ENCODE measurements around the gene ADAMTS17. TPM values are rescaled to one million over a fixed set of nuclear protein-coding genes. Genes with fewer than 3 reads are reported as not detected.
"Not testable (repeated sequence)": the region's sequence is repeated elsewhere in the genome, so short reads cannot be mapped to it uniquely, and the experiment has no call there.

ADAMTS17 gene
- total RNA-seq, 1 experiment from 2014 or later = 1.6 TPM

DNA sequence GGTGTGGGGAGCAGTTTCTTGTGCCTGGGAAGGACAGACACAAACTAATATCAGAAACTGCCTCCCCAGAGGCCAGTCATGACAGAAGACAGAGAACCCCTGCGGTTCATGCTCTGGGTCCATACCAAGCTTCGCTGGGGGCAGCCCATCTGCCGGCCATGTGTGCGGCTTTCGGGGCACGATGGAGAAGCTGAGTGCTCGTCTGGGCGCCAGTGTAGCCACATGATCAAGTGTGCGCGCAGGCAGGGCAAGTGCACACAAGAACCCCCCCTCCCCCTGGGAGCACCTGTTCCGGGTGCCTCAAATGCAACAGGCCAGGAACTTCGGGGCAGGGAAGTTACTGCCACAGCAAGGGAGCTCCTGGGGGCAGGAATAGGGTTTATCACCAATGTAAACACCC is 1.8 kb downstream of the ADAMTS17 start:
- Histone ChIP-seq H3K4me3 (ENCODE audit: low read depth in 2 of 2, low read length in 2 of 2) (no peak overlapping the region), H3K9me3 (ENCODE audit: control insufficient read depth, insufficient read depth, low read depth, low read length) (no peaks in the 10 kb centered on the region), H3K27me3 (ENCODE audit: control insufficient read depth, insufficient read depth, low read length) (peaks cover 19% of the 10 kb centered on the region), H3K4me1 (ENCODE audit: control insufficient read depth, insufficient read depth, low read length) (no peaks in the 10 kb centered on the region), H3K27ac (ENCODE audit: low read length) (no peak overlapping the region), H3K36me3 (ENCODE audit: control insufficient read depth, insufficient read depth, low read length) (no peaks in the 10 kb centered on the region)
- TF ChIP-seq, protein P1, sequence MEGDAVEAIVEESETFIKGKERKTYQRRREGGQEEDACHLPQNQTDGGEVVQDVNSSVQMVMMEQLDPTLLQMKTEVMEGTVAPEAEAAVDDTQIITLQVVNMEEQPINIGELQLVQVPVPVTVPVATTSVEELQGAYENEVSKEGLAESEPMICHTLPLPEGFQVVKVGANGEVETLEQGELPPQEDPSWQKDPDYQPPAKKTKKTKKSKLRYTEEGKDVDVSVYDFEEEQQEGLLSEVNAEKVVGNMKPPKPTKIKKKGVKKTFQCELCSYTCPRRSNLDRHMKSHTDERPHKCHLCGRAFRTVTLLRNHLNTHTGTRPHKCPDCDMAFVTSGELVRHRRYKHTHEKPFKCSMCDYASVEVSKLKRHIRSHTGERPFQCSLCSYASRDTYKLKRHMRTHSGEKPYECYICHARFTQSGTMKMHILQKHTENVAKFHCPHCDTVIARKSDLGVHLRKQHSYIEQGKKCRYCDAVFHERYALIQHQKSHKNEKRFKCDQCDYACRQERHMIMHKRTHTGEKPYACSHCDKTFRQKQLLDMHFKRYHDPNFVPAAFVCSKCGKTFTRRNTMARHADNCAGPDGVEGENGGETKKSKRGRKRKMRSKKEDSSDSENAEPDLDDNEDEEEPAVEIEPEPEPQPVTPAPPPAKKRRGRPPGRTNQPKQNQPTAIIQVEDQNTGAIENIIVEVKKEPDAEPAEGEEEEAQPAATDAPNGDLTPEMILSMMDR (IDR thresholded peaks at IDR 0.05) = no peak
- CTCF ChIA-PET = interaction anchor here (2.3 kb wide), 1 partner anchor 10 kb away, joined by 11 read pairs; no protein-coding TSS in a partner anchor
- in situ Hi-C loops (cut with HindIII; ENCODE audit: low pct_unique_long_range_greater_than_20kb, low sequenced_read_pairs) = no loop called here
- POLR2A ChIA-PET = no interaction called here
- DNase-seq (ENCODE audit: low read depth, low spot score) = no peak
- no TSS peak for BruUV-seq (replicated peaks)
- intact Hi-C loops (cut with micrococcal nuclease; ENCODE audit: unreplicated experiment) = loop anchor here (2.0 to 10.0 kb wide), 2 partner anchors 255 to 411 kb away; no protein-coding TSS in a partner anchor
- ATAC-seq = no peak

DNA sequence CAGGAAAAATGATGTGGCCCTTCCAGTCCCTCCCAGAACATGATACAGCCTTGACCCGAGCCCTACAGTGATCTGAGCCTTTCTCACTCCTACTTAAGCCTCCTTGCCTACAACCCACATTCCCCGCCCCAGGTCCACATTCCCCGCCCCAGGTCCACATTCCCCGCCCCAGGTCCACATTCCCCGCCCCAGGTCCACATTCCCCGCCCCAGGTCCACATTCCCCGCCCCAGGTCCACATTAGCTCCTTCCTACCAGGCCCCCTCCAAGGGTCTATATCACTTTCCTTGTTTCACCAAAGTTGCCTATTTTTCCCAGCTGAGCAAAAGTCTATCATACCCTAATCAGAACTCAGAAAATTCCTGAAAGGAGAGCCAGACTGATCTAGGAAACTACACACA is 2.3 kb downstream of the ADAMTS17 start:
- DNase-seq (ENCODE audit: low read depth, low spot score); H3K4me1 ChIP-seq (ENCODE audit: control insufficient read depth, insufficient read depth, low read length); POLR2A ChIA-PET; H3K9me3 ChIP-seq (ENCODE audit: control insufficient read depth, insufficient read depth, low read depth, low read length); H3K27ac ChIP-seq (ENCODE audit: low read length); in situ Hi-C loops (cut with HindIII; ENCODE audit: low pct_unique_long_range_greater_than_20kb, low sequenced_read_pairs); H3K36me3 ChIP-seq (ENCODE audit: control insufficient read depth, insufficient read depth, low read length); H3K4me3 ChIP-seq (ENCODE audit: low read depth in 2 of 2, low read length in 2 of 2); BruUV-seq (replicated peaks); ATAC-seq: not testable (repeated sequence)
- intact Hi-C loops (cut with micrococcal nuclease; ENCODE audit: unreplicated experiment) = loop anchor here (2.0 kb wide), 1 partner anchor 411 kb away; no protein-coding TSS in a partner anchor
- CTCF ChIA-PET = interaction anchor here (1.4 to 2.3 kb wide), 2 partner anchors 11 to 414 kb away, joined by 5 to 11 read pairs; no protein-coding TSS in a partner anchor
- H3K27me3 ChIP-seq (ENCODE audit: control insufficient read depth, insufficient read depth, low read length) = peaks cover 18% of the 10 kb centered on the region

DNA sequence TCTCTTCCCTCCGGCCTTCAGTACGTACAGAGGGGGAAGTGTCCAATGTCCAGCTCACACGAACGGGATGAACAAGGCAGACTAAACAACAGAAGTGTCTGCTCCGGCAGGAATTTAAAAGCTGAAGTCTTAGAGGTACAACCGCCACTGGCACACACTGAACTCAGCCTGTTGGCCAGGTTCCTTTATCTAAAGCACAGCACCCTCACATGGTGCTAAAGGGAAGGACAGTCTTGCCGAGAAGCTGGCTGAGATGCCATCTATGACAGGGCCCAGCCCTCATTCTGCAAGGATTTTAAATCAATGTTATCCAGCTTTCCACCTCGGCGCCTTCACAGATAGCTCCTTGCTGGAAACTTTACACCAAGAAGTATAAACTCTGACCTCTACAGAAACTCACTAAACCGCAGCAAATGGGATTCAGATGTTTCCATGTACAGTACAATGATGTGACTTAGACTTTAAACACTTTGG is 2.8 kb downstream of the ADAMTS17 start:
- DNase-seq (ENCODE audit: low read depth, low spot score) = no peak
- Histone ChIP-seq H3K36me3 (ENCODE audit: control insufficient read depth, insufficient read depth, low read length) (no peaks in the 10 kb centered on the region), H3K9me3 (ENCODE audit: control insufficient read depth, insufficient read depth, low read depth, low read length) (no peaks in the 10 kb centered on the region), H3K4me3 (ENCODE audit: low read depth in 2 of 2, low read length in 2 of 2) (no peak overlapping the region), H3K27me3 (ENCODE audit: control insufficient read depth, insufficient read depth, low read length) (peaks cover 14% of the 10 kb centered on the region), H3K27ac (ENCODE audit: low read length) (no peak overlapping the region), H3K4me1 (ENCODE audit: control insufficient read depth, insufficient read depth, low read length) (no peaks in the 10 kb centered on the region)
- peak; percentile 64 for ATAC-seq
- intact Hi-C loops (cut with micrococcal nuclease; ENCODE audit: unreplicated experiment) (loop anchor here (2.0 kb wide), 1 partner anchor 410 kb away; no protein-coding TSS in a partner anchor), in situ Hi-C loops (cut with HindIII; ENCODE audit: low pct_unique_long_range_greater_than_20kb, low sequenced_read_pairs) (no loop called here)
- TF ChIP-seq, protein P1 (IDR thresholded peaks at IDR 0.05) = peak; percentile 77
- TF ChIP-seq, protein P2, sequence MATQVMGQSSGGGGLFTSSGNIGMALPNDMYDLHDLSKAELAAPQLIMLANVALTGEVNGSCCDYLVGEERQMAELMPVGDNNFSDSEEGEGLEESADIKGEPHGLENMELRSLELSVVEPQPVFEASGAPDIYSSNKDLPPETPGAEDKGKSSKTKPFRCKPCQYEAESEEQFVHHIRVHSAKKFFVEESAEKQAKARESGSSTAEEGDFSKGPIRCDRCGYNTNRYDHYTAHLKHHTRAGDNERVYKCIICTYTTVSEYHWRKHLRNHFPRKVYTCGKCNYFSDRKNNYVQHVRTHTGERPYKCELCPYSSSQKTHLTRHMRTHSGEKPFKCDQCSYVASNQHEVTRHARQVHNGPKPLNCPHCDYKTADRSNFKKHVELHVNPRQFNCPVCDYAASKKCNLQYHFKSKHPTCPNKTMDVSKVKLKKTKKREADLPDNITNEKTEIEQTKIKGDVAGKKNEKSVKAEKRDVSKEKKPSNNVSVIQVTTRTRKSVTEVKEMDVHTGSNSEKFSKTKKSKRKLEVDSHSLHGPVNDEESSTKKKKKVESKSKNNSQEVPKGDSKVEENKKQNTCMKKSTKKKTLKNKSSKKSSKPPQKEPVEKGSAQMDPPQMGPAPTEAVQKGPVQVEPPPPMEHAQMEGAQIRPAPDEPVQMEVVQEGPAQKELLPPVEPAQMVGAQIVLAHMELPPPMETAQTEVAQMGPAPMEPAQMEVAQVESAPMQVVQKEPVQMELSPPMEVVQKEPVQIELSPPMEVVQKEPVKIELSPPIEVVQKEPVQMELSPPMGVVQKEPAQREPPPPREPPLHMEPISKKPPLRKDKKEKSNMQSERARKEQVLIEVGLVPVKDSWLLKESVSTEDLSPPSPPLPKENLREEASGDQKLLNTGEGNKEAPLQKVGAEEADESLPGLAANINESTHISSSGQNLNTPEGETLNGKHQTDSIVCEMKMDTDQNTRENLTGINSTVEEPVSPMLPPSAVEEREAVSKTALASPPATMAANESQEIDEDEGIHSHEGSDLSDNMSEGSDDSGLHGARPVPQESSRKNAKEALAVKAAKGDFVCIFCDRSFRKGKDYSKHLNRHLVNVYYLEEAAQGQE (IDR thresholded peaks at IDR 0.05; ENCODE audit: insufficient read depth in 1 of 2, low read depth in 2 of 2, low read length in 1 of 2) = no peak
- ChIA-PET POLR2A (no interaction called here), CTCF (interaction anchor here (1.4 to 2.3 kb wide), 2 partner anchors 11 to 413 kb away, joined by 5 to 11 read pairs; no protein-coding TSS in a partner anchor)
- BruUV-seq (replicated peaks) = no TSS peak
